IMR-90 (cell line): Measurements from ENCODE around the gene ADIG. TPM values are rescaled to one million over a fixed set of nuclear protein-coding genes. Genes with fewer than 3 reads are reported as not detected.

Experiments
- ATAC-seq: fragments of 200-7000 bp; cut with Tn5 transposase; 2 replicates; pipeline ENCODE4 v1.9.1; 2020; ENCODE audit warnings: low read depth, mild to moderate bottlenecking, moderate library complexity
- BruUV-seq: library from RNA; stranded (reverse); fragments of 400-500 nt; replicated peaks from 2 replicates; lab custom pipeline; 2021; lab: Mats Ljungman, UMichigan
- CTCF ChIA-PET: fragments of 300-600 bp; formaldehyde crosslinking; extraction: SDS; loops from one replicate; lab custom pipeline; 2021; ENCODE audit warnings: antibody characterized with exemption; lab: Yijun Ruan, JAX
- POLR2A ChIA-PET: fragments of 300-600 bp; sonication (Branson Sonifier 250); formaldehyde crosslinking; loops from one replicate; lab custom pipeline; 2022; ENCODE audit warnings: antibody characterized with exemption; ENCODE audit not compliant: unreplicated experiment; lab: Charles Lee
- DNase-seq: peaks from one replicate; pipeline ENCODE4 v3.0.0; 2013
- H2AFZ ChIP-seq: replicated peaks from 2 replicates; pipeline ENCODE3; 2013; ENCODE audit warnings: low read length, mild to moderate bottlenecking; ENCODE audit not compliant: poor library complexity
- H2AK5ac ChIP-seq: 2 replicates; pipeline ENCODE4 v1.6.1; 2013; ENCODE audit warnings: low read depth, low read length, inconsistent platforms
- H2AK9ac ChIP-seq: replicated peaks from 2 replicates; pipeline ENCODE3; 2013; ENCODE audit warnings: mild to moderate bottlenecking, low read depth, low read length, moderate library complexity; ENCODE audit not compliant: poor library complexity
- H2BK120ac ChIP-seq: 2 replicates; pipeline ENCODE4 v1.6.1; 2013; ENCODE audit warnings: low read depth, low read length, inconsistent platforms
- H2BK15ac ChIP-seq: 3 replicates; pipeline ENCODE4 v1.6.1; 2013; ENCODE audit warnings: low read depth, low read length, inconsistent platforms
- H2BK20ac ChIP-seq: 2 replicates; pipeline ENCODE4 v1.6.1; 2013; ENCODE audit warnings: low read depth, mild to moderate bottlenecking, inconsistent platforms, low read length, moderate library complexity
- H2BK5ac ChIP-seq: 2 replicates; pipeline ENCODE4 v1.6.1; 2013; ENCODE audit warnings: mild to moderate bottlenecking, low read depth, low read length, inconsistent platforms; ENCODE audit not compliant: poor library complexity, severe bottlenecking
- H3K14ac ChIP-seq: replicated peaks from 2 replicates; pipeline ENCODE4 v1.6.1; 2013; ENCODE audit warnings: low read depth, low read length, inconsistent platforms
- H3K18ac ChIP-seq: 2 replicates; pipeline ENCODE4 v1.6.1; 2013; ENCODE audit warnings: low read depth, low read length, control low read depth
- H3K23ac ChIP-seq: 2 replicates; pipeline ENCODE4 v1.6.1; 2013; ENCODE audit warnings: low read depth, low read length, inconsistent platforms
- H3K27ac ChIP-seq: 2 replicates; pipeline ENCODE4 v1.5.1; 2013; ENCODE audit warnings: mild to moderate bottlenecking, control low read depth, low read length; ENCODE audit not compliant: insufficient read depth
- H3K27me3 ChIP-seq: 2 replicates; pipeline ENCODE4 v1.6.1; 2013; ENCODE audit warnings: low read length; ENCODE audit not compliant: control insufficient read depth, insufficient read depth
- H3K36me3 ChIP-seq: 2 replicates; pipeline ENCODE4 v1.6.1; 2013; ENCODE audit warnings: low read length, mixed read lengths; ENCODE audit not compliant: control insufficient read depth, insufficient read depth
- H3K4ac ChIP-seq: 2 replicates; pipeline ENCODE4 v1.6.1; 2013; ENCODE audit warnings: low read depth, low read length, inconsistent platforms
- H3K4me1 ChIP-seq: 2 replicates; pipeline ENCODE4 v1.6.1; 2013; ENCODE audit warnings: low read length, mixed read lengths; ENCODE audit not compliant: control insufficient read depth, insufficient read depth
- H3K4me2 ChIP-seq: 2 replicates; pipeline ENCODE4 v1.6.1; 2013; ENCODE audit warnings: low read depth, mild to moderate bottlenecking, control low read depth, low read length, moderate library complexity
- H3K4me3 ChIP-seq: 2 replicates; pipeline ENCODE4 v1.5.1; 2013; ENCODE audit warnings: low read depth, mild to moderate bottlenecking, control low read depth, low read length, moderate library complexity; ENCODE audit not compliant: insufficient read depth
- H3K56ac ChIP-seq: 2 replicates; pipeline ENCODE4 v1.6.1; 2013; ENCODE audit warnings: low read length, inconsistent platforms; ENCODE audit not compliant: insufficient read depth; ENCODE audit errors: extremely low read depth
- H3K79me1 ChIP-seq, 2 experiments: 2 replicates each; pipeline ENCODE4 v1.6.1; 2013; ENCODE audit warnings: low read length in 2 of 2, inconsistent platforms in 1 of 2, low read depth in 1 of 2
- H3K9ac ChIP-seq: 2 replicates; pipeline ENCODE4 v1.6.1; 2013; ENCODE audit warnings: low read depth, low read length, control low read depth
- H3K9me1 ChIP-seq: 2 replicates; pipeline ENCODE4 v1.6.1; 2013; ENCODE audit warnings: low read length, inconsistent platforms; ENCODE audit not compliant: insufficient read depth
- H3K9me3 ChIP-seq: 2 replicates; pipeline ENCODE4 v1.6.1; 2013; ENCODE audit warnings: low read length; ENCODE audit not compliant: control insufficient read depth, insufficient read depth
- H4K20me1 ChIP-seq: 2 replicates; pipeline ENCODE4 v1.6.1; 2013; ENCODE audit warnings: low read length, inconsistent platforms; ENCODE audit not compliant: insufficient read depth
- H4K5ac ChIP-seq: 2 replicates; pipeline ENCODE4 v1.6.1; 2013; ENCODE audit warnings: mild to moderate bottlenecking, low read depth, low read length, control low read depth
- H4K8ac ChIP-seq, 2 experiments: 2 replicates each; pipeline ENCODE4 v1.6.1; 2013; ENCODE audit warnings: low read depth in 2 of 2, low read length in 2 of 2, control low read depth in 1 of 2, inconsistent platforms in 1 of 2
- H4K91ac ChIP-seq: 2 replicates; pipeline ENCODE4 v1.6.1; 2013; ENCODE audit warnings: low read depth, low read length, inconsistent platforms; ENCODE audit not compliant: insufficient read depth
- BHLHE40 ChIP-seq: fragments of 150-350 bp; IDR thresholded peaks from 2 replicates; pipeline ENCODE4 v1.6.1; 2016; ENCODE audit warnings: mild to moderate bottlenecking, low read depth, low read length
- CEBPB ChIP-seq: IDR thresholded peaks from 2 replicates; pipeline ENCODE4 v1.6.1; 2012; ENCODE audit warnings: low read depth, low read length, improper control_type of control experiment
- CHD1 ChIP-seq: IDR thresholded peaks from 2 replicates; pipeline ENCODE4 v1.6.1; 2012; ENCODE audit warnings: low read depth, low read length, improper control_type of control experiment
- ELK1 ChIP-seq: fragments of 150-350 bp; IDR thresholded peaks from 2 replicates; pipeline ENCODE4 v1.6.1; 2016; ENCODE audit warnings: low read depth, mild to moderate bottlenecking, low read length, moderate library complexity, borderline replicate concordance
- FOS ChIP-seq: fragments of 150-350 bp; IDR thresholded peaks from 2 replicates; pipeline ENCODE4 v1.6.1; 2016; ENCODE audit warnings: low read depth, low read length
- MAFK ChIP-seq: IDR thresholded peaks from 2 replicates; pipeline ENCODE4 v1.6.1; 2012; ENCODE audit warnings: low read depth, low read length, improper control_type of control experiment
- MAZ ChIP-seq: IDR thresholded peaks from 2 replicates; pipeline ENCODE4 v1.6.1; 2012; ENCODE audit warnings: low read depth, mild to moderate bottlenecking, low read length, improper control_type of control experiment, moderate library complexity, borderline replicate concordance
- MXI1 ChIP-seq: IDR thresholded peaks from 2 replicates; pipeline ENCODE4 v1.6.1; 2012; ENCODE audit warnings: low read depth, mild to moderate bottlenecking, low read length, moderate library complexity, borderline replicate concordance
- NFE2L2 ChIP-seq: fragments of 150-350 bp; IDR thresholded peaks from 2 replicates; pipeline ENCODE4 v1.6.1; 2016; ENCODE audit warnings: low read depth, mild to moderate bottlenecking, low read length
- POLR2A ChIP-seq: IDR thresholded peaks from 2 replicates; pipeline ENCODE4 v1.6.1; 2012; ENCODE audit warnings: mild to moderate bottlenecking, low read depth, low read length
- RAD21 ChIP-seq: IDR thresholded peaks from 2 replicates; pipeline ENCODE4 v1.6.1; 2012; ENCODE audit warnings: low read length, improper control_type of control experiment
- RCOR1 ChIP-seq: IDR thresholded peaks from 2 replicates; pipeline ENCODE4 v1.6.1; 2012; ENCODE audit warnings: mild to moderate bottlenecking, low read length, improper control_type of control experiment; ENCODE audit not compliant: insufficient replicate concordance
- RFX5 ChIP-seq: IDR thresholded peaks from 2 replicates; pipeline ENCODE4 v1.8.0; 2012; ENCODE audit warnings: low read depth, mild to moderate bottlenecking, low read length, moderate library complexity
- SMC3 ChIP-seq: fragments of 150-350 bp; IDR thresholded peaks from 2 replicates; pipeline ENCODE4 v1.6.1; 2016; ENCODE audit warnings: low read depth, mild to moderate bottlenecking, antibody characterized with exemption, low read length, moderate library complexity
- WGBS, 2 experiments: methylation state at CpG; one replicate each; pipeline versions ENCODE4 v1.1.5 to v1.1.7; 2013; ENCODE audit warnings: missing lambda C conversion rate in 2 of 2; ENCODE audit not compliant: insufficient read length in 1 of 2; ENCODE audit errors: extremely low coverage in 2 of 2; 5-methylcytosine and 5-hydroxymethylcytosine counted together
- dilution Hi-C: fragments of 300-500 bp; cut with HindIII; formaldehyde crosslinking; loops from one replicate; pipeline ENCODE4 v1.14.3; 2018; ENCODE audit warnings: low sequenced_read_pairs; ENCODE audit not compliant: unreplicated experiment
- in situ Hi-C: fragments of 300-500 bp; cut with MboI; formaldehyde crosslinking; loops from 3 replicates; pipeline ENCODE4 v1.14.3; 2019; ENCODE audit warnings: low sequenced_read_pairs, inconsistent platforms, mixed read lengths
- intact Hi-C: fragments of 100-400 bp; cut with micrococcal nuclease; formaldehyde crosslinking; loops from 2 replicates; pipeline ENCODE4 v1.10.0; 2022
- polyA plus RNA-seq, 3 experiments: library from polyadenylated mRNA; depleted of rRNA; stranded (reverse); fragments of >200 nt; gene quantifications; 2 replicates each; pipeline ENCODE4 v1.2.3, GENCODE V29; 2012; ENCODE audit warnings: low replicate concordance in 1 of 3
- total RNA-seq: library from RNA; depleted of rRNA; stranded (reverse); fragments of >200 nt; gene quantifications from 2 replicates; pipeline ENCODE4 v1.2.3, GENCODE V29; 2012
- TF ChIP-seq, protein P1 (sequence below): conservative IDR thresholded peaks from 2 replicates; pipeline ENCODE4 v1.5.1; 2012; ENCODE audit warnings: mild to moderate bottlenecking, low read depth, low read length, improper control_type of control experiment
- TF ChIP-seq, protein P2 (sequence below): fragments of 150-350 bp; IDR thresholded peaks from 2 replicates; pipeline ENCODE4 v1.6.1; 2017; ENCODE audit warnings: mild to moderate bottlenecking, antibody characterized with exemption, low read length, low read depth

ADIG gene
- total and polyA plus RNA-seq, 2 of the 4 experiments (the other 2 are of a cell fraction): not detected

DNA sequence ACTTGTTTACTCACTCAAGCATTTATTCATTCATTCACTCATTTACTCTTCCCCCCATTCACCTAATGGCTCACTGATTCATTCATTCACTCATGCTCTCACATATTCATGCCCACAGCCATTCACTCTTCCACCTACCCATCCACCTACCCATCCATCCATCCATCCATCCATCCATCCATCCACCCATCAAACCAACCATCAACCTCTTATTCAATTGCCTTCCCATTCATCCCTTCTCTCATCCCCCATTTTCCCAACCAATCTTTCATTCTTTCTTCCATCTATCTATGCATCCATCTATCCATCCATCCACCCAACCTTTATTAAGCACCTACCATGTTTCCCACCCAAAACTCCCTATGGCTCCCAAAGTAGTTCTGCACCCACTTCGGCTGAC lies 19.1 kb downstream of the ADIG start:
- no peak overlapping the region for H3K27ac ChIP-seq
- no peak overlapping the region for H4K5ac ChIP-seq
- no peak overlapping the region for H2AK5ac ChIP-seq
- no peaks in the 10 kb centered on the region for H3K9me3 ChIP-seq
- H3K14ac ChIP-seq: no peak overlapping the region
- no peak overlapping the region for H2BK120ac ChIP-seq
- no peak overlapping the region for H3K4me2 ChIP-seq
- H3K36me3 ChIP-seq: no peaks in the 10 kb centered on the region
- ChIA-PET CTCF (no interaction called here), POLR2A (no interaction called here)
- H4K20me1 ChIP-seq: no peaks in the 10 kb centered on the region
- DNase-seq: no peak
- no peaks in the 10 kb centered on the region for H3K79me1 ChIP-seq
- no peak overlapping the region for H2BK5ac ChIP-seq
- dilution Hi-C loops: no loop called here
- intact Hi-C loops: no loop called here
- H4K8ac ChIP-seq: no peak overlapping the region
- no peak overlapping the region for H2BK20ac ChIP-seq
- no peak overlapping the region for H3K56ac ChIP-seq
- H3K27me3 ChIP-seq: peaks cover 40% of the 10 kb centered on the region
- no peak overlapping the region for H3K23ac ChIP-seq
- ATAC-seq: no peak
- in situ Hi-C loops: no loop called here
- H3K9ac ChIP-seq: no peak overlapping the region
- H3K4me3 ChIP-seq: no peak overlapping the region
- H3K4me1 ChIP-seq: no peaks in the 10 kb centered on the region
- H2AK9ac ChIP-seq: no peak overlapping the region
- no peak overlapping the region for H2AFZ ChIP-seq
- no peak overlapping the region for H4K91ac ChIP-seq
- no TSS peak for BruUV-seq
- no peaks in the 10 kb centered on the region for H3K9me1 ChIP-seq
- no peak overlapping the region for H3K4ac ChIP-seq
- TF ChIP-seq RCOR1: no peak
- TF ChIP-seq RAD21: no peak
- TF ChIP-seq MAFK: no peak
- TF ChIP-seq FOS: no peak
- TF ChIP-seq MAZ: no peak
- no peak for TF ChIP-seq BHLHE40
- no peak for TF ChIP-seq SMC3
- TF ChIP-seq ELK1: no peak
- TF ChIP-seq, protein P1, sequence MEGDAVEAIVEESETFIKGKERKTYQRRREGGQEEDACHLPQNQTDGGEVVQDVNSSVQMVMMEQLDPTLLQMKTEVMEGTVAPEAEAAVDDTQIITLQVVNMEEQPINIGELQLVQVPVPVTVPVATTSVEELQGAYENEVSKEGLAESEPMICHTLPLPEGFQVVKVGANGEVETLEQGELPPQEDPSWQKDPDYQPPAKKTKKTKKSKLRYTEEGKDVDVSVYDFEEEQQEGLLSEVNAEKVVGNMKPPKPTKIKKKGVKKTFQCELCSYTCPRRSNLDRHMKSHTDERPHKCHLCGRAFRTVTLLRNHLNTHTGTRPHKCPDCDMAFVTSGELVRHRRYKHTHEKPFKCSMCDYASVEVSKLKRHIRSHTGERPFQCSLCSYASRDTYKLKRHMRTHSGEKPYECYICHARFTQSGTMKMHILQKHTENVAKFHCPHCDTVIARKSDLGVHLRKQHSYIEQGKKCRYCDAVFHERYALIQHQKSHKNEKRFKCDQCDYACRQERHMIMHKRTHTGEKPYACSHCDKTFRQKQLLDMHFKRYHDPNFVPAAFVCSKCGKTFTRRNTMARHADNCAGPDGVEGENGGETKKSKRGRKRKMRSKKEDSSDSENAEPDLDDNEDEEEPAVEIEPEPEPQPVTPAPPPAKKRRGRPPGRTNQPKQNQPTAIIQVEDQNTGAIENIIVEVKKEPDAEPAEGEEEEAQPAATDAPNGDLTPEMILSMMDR: no peak
- no peak for TF ChIP-seq NFE2L2
- TF ChIP-seq POLR2A: no peak
- no peak for TF ChIP-seq MXI1
- TF ChIP-seq, protein P2, sequence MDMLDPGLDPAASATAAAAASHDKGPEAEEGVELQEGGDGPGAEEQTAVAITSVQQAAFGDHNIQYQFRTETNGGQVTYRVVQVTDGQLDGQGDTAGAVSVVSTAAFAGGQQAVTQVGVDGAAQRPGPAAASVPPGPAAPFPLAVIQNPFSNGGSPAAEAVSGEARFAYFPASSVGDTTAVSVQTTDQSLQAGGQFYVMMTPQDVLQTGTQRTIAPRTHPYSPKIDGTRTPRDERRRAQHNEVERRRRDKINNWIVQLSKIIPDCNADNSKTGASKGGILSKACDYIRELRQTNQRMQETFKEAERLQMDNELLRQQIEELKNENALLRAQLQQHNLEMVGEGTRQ: no peak
- no peak for TF ChIP-seq RFX5
- TF ChIP-seq CEBPB: no peak
- no peak for TF ChIP-seq CHD1
- no peak overlapping the region for H3K18ac ChIP-seq
- WGBS, 2 experiments: no CpG with 5 or more reads among the region's 1 CpG
- no peak overlapping the region for H2BK15ac ChIP-seq
